ENCODE results near the gene NMT2. TPM values are rescaled to one million over a fixed set of nuclear protein-coding genes. Genes with fewer than 3 reads are reported as not detected.

Gene NMT2
- total RNA-seq, 1 experiment from 2014 or later = 11.8 TPM

DNA sequence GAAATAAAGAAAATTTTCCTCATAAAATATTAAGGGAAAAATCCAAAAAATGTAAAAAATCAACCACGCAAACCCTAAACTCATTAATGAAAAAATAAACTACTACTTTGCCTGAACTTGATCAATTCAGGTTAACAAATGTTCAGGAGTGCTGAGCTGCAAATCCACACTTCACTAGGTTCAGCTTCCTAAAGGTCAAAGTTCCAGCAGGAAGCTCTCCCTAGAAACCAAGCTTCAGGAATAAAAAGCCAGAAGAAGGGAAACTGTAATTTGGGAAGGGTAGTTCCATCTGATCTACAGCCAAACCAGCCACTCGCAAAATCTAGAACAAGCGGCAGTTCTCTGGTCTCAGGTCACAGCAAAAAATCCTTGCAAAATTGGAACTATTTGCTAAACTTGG lies 7.8 kb upstream of the NMT2 start:
- Mint-ChIP-seq H3K27ac (no peak overlapping the region), H3K9me3 (no peaks in the 10 kb centered on the region), H3K4me1 (no peaks in the 10 kb centered on the region), H3K27me3 (ENCODE audit: low read depth) (peaks cover 5% of the 10 kb centered on the region), H3K36me3 (ENCODE audit: insufficient read depth in 1 of 3, low read depth in 3 of 3) (no peaks in the 10 kb centered on the region), H3K4me3 (no peak overlapping the region)
- Histone ChIP-seq H3T11ph (ENCODE audit: low read length) (no peak overlapping the region), H4K20me1 (ENCODE audit: control insufficient read depth, insufficient read depth, insufficient read length) (no peaks in the 10 kb centered on the region), H2BK15ac (ENCODE audit: low read depth, low read length) (no peak overlapping the region), H2BK5ac (ENCODE audit: insufficient read length, low read length) (no peak overlapping the region), H4K91ac (ENCODE audit: insufficient read length, low read depth, low read length) (no peak overlapping the region), H2BK120ac (ENCODE audit: low read depth, low read length, poor library complexity, severe bottlenecking) (no peak overlapping the region), H3K23ac (ENCODE audit: insufficient read length, low read depth, low read length) (no peak overlapping the region), H3K27me3 (ENCODE audit: insufficient read depth, low read length) (no peaks in the 10 kb centered on the region), H3K9ac (ENCODE audit: extremely low read depth, insufficient read length, low read length) (no peak overlapping the region), H2BK20ac (ENCODE audit: low read depth, low read length, poor library complexity, severe bottlenecking) (no peak overlapping the region), H2AFZ (ENCODE audit: low read length) (no peak overlapping the region), H2AK5ac (ENCODE audit: insufficient read length, low read length) (no peak overlapping the region), H4K8ac (replicated peaks; ENCODE audit: insufficient read length, low read depth, low read length) (no peak overlapping the region), H3K27ac (ENCODE audit: insufficient read length, low read depth, low read length) (no peak overlapping the region), H3K56ac (ENCODE audit: insufficient read length, low read depth, low read length) (no peak overlapping the region), H3K14ac (ENCODE audit: insufficient read depth, low read length) (no peak overlapping the region), H3K79me1 (ENCODE audit: insufficient read depth, low read depth, low read length, poor library complexity, severe bottlenecking) (no peaks in the 10 kb centered on the region), H3K4me1 (ENCODE audit: insufficient read depth, low read length) (no peaks in the 10 kb centered on the region), H2BK12ac (ENCODE audit: insufficient read length, low read depth, low read length) (no peak overlapping the region), H3K79me2 (ENCODE audit: insufficient read depth, low read length) (no peaks in the 10 kb centered on the region), H3K4ac (ENCODE audit: low read depth, low read length) (no peak overlapping the region), H3K23me2 (ENCODE audit: insufficient read length, low read depth, low read length, poor library complexity, severe bottlenecking) (no peaks in the 10 kb centered on the region), H4K5ac (ENCODE audit: insufficient read length, low read depth, low read length) (no peak overlapping the region), H3K4me2 (ENCODE audit: insufficient read depth, insufficient read length, low read length) (no peak overlapping the region), H3K9me3 (ENCODE audit: control insufficient read depth, low read depth, low read length) (no peaks in the 10 kb centered on the region), H3K18ac (ENCODE audit: insufficient read length, low read depth, low read length) (no peak overlapping the region)
- WGBS (ENCODE audit: extremely low coverage, insufficient read length, low lambda C conversion rate) = no CpG with 5 or more reads among the region's 3 CpGs
- no peak for DNase-seq
- TF ChIP-seq, protein P1, sequence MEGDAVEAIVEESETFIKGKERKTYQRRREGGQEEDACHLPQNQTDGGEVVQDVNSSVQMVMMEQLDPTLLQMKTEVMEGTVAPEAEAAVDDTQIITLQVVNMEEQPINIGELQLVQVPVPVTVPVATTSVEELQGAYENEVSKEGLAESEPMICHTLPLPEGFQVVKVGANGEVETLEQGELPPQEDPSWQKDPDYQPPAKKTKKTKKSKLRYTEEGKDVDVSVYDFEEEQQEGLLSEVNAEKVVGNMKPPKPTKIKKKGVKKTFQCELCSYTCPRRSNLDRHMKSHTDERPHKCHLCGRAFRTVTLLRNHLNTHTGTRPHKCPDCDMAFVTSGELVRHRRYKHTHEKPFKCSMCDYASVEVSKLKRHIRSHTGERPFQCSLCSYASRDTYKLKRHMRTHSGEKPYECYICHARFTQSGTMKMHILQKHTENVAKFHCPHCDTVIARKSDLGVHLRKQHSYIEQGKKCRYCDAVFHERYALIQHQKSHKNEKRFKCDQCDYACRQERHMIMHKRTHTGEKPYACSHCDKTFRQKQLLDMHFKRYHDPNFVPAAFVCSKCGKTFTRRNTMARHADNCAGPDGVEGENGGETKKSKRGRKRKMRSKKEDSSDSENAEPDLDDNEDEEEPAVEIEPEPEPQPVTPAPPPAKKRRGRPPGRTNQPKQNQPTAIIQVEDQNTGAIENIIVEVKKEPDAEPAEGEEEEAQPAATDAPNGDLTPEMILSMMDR (conservative IDR thresholded peaks at IDR 0.05) = no peak
